GM12878 (cell line): ENCODE data around the gene ZNF225. TPM values are rescaled to one million over a fixed set of nuclear protein-coding genes. Genes with fewer than 3 reads are reported as not detected.
A peak's percentile ranks its signal among the peaks of the same experiment; 100 is the strongest.

ENCODE experiments used
- BCL11A ChIP-seq: IDR thresholded peaks from 2 replicates; pipeline ENCODE4 v1.6.1; 2011; ENCODE audit warnings: low read depth, low read length
- BHLHE40 ChIP-seq, 2 experiments: fragments of 450-650 bp in 1 of 2; IDR thresholded peaks; 2 replicates each; pipeline ENCODE4 v1.6.1; 2011 to 2017; ENCODE audit warnings: low read depth in 2 of 2, borderline replicate concordance in 1 of 2, improper control_type of control experiment in 1 of 2, low read length in 1 of 2, mild to moderate bottlenecking in 1 of 2
- CBFB ChIP-seq: IDR thresholded peaks from 2 replicates; pipeline ENCODE4 v1.6.1; 2016; ENCODE audit warnings: antibody characterized with exemption, low read depth
- E2F4 ChIP-seq: IDR thresholded peaks from 2 replicates; pipeline ENCODE4 v1.6.1; 2012; ENCODE audit warnings: low read depth, low read length, improper control_type of control experiment
- FOXM1 ChIP-seq: IDR thresholded peaks from 2 replicates; pipeline ENCODE4 v1.6.1; 2012; ENCODE audit warnings: low read depth, mild to moderate bottlenecking, inconsistent platforms, low read length, moderate library complexity
- GATAD2B ChIP-seq: fragments of 450-650 bp; conservative IDR thresholded peaks from 2 replicates; pipeline ENCODE4 v1.6.1; 2017; ENCODE audit warnings: low read depth, mild to moderate bottlenecking, moderate library complexity
- HDGF ChIP-seq: fragments of 450-650 bp; IDR thresholded peaks from 2 replicates; pipeline ENCODE4 v1.6.1; 2016; ENCODE audit warnings: antibody characterized with exemption
- MLLT1 ChIP-seq: fragments of 450-650 bp; IDR thresholded peaks from 2 replicates; pipeline ENCODE4 v1.6.1; 2016; ENCODE audit warnings: mild to moderate bottlenecking
- NBN ChIP-seq: fragments of 450-650 bp; IDR thresholded peaks from 2 replicates; pipeline ENCODE4 v1.6.1; 2016
- NFIC ChIP-seq: IDR thresholded peaks from 2 replicates; pipeline ENCODE4 v1.6.1; 2012; ENCODE audit warnings: low read depth, mild to moderate bottlenecking, inconsistent platforms, low read length, moderate library complexity
- NRF1 ChIP-seq: conservative IDR thresholded peaks from 2 replicates; pipeline ENCODE4 v1.6.1; 2011; ENCODE audit warnings: mild to moderate bottlenecking, low read depth, low read length, improper control_type of control experiment
- POLR2A ChIP-seq: IDR thresholded peaks from 2 replicates; pipeline ENCODE4 v1.6.1; 2011; ENCODE audit warnings: low read depth, mild to moderate bottlenecking, low read length
- RBBP5 ChIP-seq: fragments of 200-600 bp; sonication (generic); conservative IDR thresholded peaks from 2 replicates; pipeline ENCODE4 v1.6.1; 2016
- RFX5 ChIP-seq: IDR thresholded peaks from 2 replicates; pipeline ENCODE4 v1.6.1; 2011; ENCODE audit warnings: low read depth, low read length, improper control_type of control experiment
- SMARCA5 ChIP-seq: fragments of 450-650 bp; IDR thresholded peaks from 2 replicates; pipeline ENCODE4 v1.6.1; 2017; ENCODE audit warnings: mild to moderate bottlenecking
- WRNIP1 ChIP-seq: IDR thresholded peaks from 2 replicates; pipeline ENCODE4 v1.6.1; 2011; ENCODE audit warnings: low read depth, low read length, improper control_type of control experiment, borderline replicate concordance
- ZNF207 ChIP-seq: fragments of 450-650 bp; IDR thresholded peaks from 2 replicates; pipeline ENCODE4 v1.6.1; 2014; ENCODE audit warnings: antibody characterized with exemption, mild to moderate bottlenecking, borderline replicate concordance
- polyA plus RNA-seq, 11 experiments: library from polyadenylated mRNA; depleted of rRNA in 4 of 11; unstranded in 6 of 11; stranded (reverse) in 5 of 11; fragments of >200 nt; fragmentation: Nextera tagmentation in 4 of 11; fragmentation: Illumina TruSeq in 1 of 11; extraction: Ambion mirVana in 4 of 11; extraction: Trizol in 1 of 11; gene quantifications; 1 replicate in 1 of 11; 2 replicates in 10 of 11; pipeline versions ENCODE4 v1.2.1 to v1.2.3, GENCODE V29; 2011 to 2016; ENCODE audit warnings: inconsistent platforms in 2 of 11, missing spikeins in 2 of 11, low read depth in 1 of 11
- total RNA-seq, 4 experiments: library from RNA; depleted of rRNA in 3 of 4; stranded (reverse); fragments of >200 nt in 3 of 4; fragmentation: Illumina TruSeq in 1 of 4; extraction: Trizol in 1 of 4; gene quantifications; 2 replicates each; pipeline versions ENCODE4 v1.2.1 to v1.2.3, GENCODE V29; 2013 to 2021
- TF ChIP-seq, protein P1 (sequence below): IDR thresholded peaks from 2 replicates; pipeline ENCODE4 v1.6.1; 2011; ENCODE audit warnings: mild to moderate bottlenecking, low read depth, low read length, moderate library complexity; ENCODE audit not compliant: insufficient replicate concordance
- TF ChIP-seq, protein P2 (sequence below): IDR thresholded peaks from 2 replicates; pipeline ENCODE4 v1.6.1; 2011; ENCODE audit warnings: borderline replicate concordance, low read depth, mild to moderate bottlenecking, moderate library complexity, mixed read lengths, low read length; ENCODE audit not compliant: insufficient read depth; ENCODE audit errors: extremely low read length
- TF ChIP-seq, protein P3 (sequence below): fragments of 450-650 bp; formaldehyde crosslinking; IDR thresholded peaks from 2 replicates; pipeline ENCODE4 v1.5.0; 2022; ENCODE audit warnings: mild to moderate bottlenecking, missing genetic modification characterization

ZNF225 gene
- total and polyA plus RNA-seq, 10 of the 15 experiments (the other 5 are each of a cell fraction or from before 2014, with no cell fraction given) = 1.3 to 4.4 (median 2.6) TPM

DNA sequence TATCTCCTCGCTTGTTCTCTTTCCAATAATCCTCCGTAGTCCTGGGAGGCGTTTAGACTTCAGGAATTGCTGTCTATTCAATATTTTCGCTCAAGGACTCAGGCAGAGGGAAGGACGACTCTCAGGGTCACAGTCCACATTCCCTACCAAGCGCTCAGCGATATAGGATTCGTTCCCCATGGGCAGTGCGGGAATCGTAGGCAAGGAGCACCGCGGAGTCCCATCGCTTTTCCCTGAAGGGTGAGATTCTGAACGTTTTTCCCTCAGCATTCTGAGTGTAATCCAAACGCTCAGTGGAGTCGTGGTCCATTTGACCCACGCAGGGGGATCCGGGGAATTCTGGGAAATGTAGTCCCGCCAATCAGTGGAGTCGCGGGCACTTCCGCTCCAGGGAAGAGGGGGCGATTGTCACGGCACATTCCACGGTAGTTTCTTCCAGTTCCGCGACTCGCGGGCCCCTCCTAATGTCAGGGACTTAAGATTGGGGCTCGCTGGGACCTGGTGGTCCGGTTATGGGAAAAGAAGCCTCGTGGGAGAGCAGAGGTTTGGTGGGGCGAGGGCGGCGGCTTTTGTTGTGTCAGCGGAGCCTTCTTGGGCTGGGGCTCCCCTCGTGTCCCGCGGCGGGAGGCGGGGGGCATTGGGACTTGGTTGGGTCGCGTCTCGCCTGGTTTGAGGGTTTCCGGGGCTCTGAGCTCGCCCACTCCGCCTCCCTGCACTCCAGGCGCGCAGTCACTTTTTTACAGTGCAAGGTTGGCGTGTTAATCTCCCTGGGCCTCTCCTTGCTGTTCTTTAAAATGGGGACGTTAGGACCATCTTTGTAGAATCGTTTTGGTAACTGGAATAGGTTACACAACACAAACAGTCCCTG is 28.2 kb downstream of the ZNF225 start, which contains the start of gene ZNF234 (continued):
- TF ChIP-seq GATAD2B (0 out of 2 replicates have a peak, but pooled peaks have one; percentile 35), WRNIP1 (no peak), NFIC (no peak), NRF1 (no peak), ZNF207 (0 out of 2 replicates have a peak, but pooled peaks have one; percentile 16), RFX5 (no peak), RBBP5 (no peak), BCL11A (no peak), CBFB (peak; percentile 52; the same call in 1 of the 2 replicates), NBN (peak; percentile 35), FOXM1 (no peak), SMARCA5 (peak; percentile 90), MLLT1 (no peak), POLR2A (peak; percentile 62), BHLHE40 (IDR thresholded peaks at IDR 0.05; ENCODE audit: borderline replicate concordance in 1 of 2, low read depth in 2 of 2, low read length in 1 of 2) (peak; percentile 5 to 12; a peak in 1 of 4 replicates), E2F4 (0 out of 2 replicates have a peak, but pooled peaks have one; percentile 33), HDGF (no peak)
- TF ChIP-seq, protein P1, sequence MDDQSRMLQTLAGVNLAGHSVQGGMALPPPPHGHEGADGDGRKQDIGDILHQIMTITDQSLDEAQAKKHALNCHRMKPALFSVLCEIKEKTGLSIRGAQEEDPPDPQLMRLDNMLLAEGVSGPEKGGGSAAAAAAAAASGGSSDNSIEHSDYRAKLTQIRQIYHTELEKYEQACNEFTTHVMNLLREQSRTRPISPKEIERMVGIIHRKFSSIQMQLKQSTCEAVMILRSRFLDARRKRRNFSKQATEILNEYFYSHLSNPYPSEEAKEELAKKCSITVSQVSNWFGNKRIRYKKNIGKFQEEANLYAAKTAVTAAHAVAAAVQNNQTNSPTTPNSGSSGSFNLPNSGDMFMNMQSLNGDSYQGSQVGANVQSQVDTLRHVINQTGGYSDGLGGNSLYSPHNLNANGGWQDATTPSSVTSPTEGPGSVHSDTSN = peak; percentile 57
- TF ChIP-seq, protein P2, sequence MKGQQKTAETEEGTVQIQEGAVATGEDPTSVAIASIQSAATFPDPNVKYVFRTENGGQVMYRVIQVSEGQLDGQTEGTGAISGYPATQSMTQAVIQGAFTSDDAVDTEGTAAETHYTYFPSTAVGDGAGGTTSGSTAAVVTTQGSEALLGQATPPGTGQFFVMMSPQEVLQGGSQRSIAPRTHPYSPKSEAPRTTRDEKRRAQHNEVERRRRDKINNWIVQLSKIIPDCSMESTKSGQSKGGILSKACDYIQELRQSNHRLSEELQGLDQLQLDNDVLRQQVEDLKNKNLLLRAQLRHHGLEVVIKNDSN = no peak
- TF ChIP-seq, protein P3, sequence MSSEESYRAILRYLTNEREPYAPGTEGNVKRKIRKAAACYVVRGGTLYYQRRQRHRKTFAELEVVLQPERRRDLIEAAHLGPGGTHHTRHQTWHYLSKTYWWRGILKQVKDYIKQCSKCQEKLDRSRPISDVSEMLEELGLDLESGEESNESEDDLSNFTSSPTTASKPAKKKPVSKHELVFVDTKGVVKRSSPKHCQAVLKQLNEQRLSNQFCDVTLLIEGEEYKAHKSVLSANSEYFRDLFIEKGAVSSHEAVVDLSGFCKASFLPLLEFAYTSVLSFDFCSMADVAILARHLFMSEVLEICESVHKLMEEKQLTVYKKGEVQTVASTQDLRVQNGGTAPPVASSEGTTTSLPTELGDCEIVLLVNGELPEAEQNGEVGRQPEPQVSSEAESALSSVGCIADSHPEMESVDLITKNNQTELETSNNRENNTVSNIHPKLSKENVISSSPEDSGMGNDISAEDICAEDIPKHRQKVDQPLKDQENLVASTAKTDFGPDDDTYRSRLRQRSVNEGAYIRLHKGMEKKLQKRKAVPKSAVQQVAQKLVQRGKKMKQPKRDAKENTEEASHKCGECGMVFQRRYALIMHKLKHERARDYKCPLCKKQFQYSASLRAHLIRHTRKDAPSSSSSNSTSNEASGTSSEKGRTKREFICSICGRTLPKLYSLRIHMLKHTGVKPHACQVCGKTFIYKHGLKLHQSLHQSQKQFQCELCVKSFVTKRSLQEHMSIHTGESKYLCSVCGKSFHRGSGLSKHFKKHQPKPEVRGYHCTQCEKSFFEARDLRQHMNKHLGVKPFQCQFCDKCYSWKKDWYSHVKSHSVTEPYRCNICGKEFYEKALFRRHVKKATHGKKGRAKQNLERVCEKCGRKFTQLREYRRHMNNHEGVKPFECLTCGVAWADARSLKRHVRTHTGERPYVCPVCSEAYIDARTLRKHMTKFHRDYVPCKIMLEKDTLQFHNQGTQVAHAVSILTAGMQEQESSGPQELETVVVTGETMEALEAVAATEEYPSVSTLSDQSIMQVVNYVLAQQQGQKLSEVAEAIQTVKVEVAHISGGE (CRISPR knock-in tag) = no peak
